Stomach (tissue), 19 donors: ENCODE measurements around the gene CCL24. TPM values are rescaled to one million over a fixed set of nuclear protein-coding genes. Genes with fewer than 3 reads are reported as not detected.
A peak's percentile ranks its signal among the peaks of the same experiment; 100 is the strongest.
"Not testable (repeated sequence)": the region's sequence is repeated elsewhere in the genome, so short reads cannot be mapped to it uniquely, and the experiment has no call there.

ENCODE experiments used
- DNase-seq, 2 donors: peaks; one replicate each; pipeline versions ENCODE4 v3.0.0 to v3.0.0-alpha.2; 2013 to 2019
- H3K27ac ChIP-seq, 5 donors: fragments of 200-600 bp in 4 of 5; sonication (generic) in 4 of 5; one replicate each; pipeline ENCODE4 v1.5.1; 2013 to 2019; ENCODE audit warnings: mild to moderate bottlenecking in 1 of 5, moderate library complexity in 1 of 5
- H3K27me3 ChIP-seq, 3 donors: fragments of 200-600 bp; sonication (generic); one replicate each; pipeline ENCODE4 v1.5.1; 2017 to 2019; ENCODE audit warnings: mixed run types in 1 of 3
- H3K36me3 ChIP-seq, 4 donors: fragments of 200-600 bp; sonication (generic); 1 replicate in 3 of 4; 2 replicates in 1 of 4; pipeline ENCODE4 v1.5.1; 2016 to 2019
- H3K4me1 ChIP-seq, 4 donors: fragments of 200-600 bp; sonication (generic); one replicate each; pipeline ENCODE4 v1.5.1; 2016 to 2019
- H3K4me3 ChIP-seq, 4 donors: fragments of 200-600 bp; sonication (generic) in 3 of 4; one replicate each; pipeline ENCODE4 v1.5.1; 2016 to 2019; ENCODE audit warnings: mild to moderate bottlenecking in 1 of 4
- H3K9me3 ChIP-seq, 4 donors: fragments of 200-600 bp; sonication (generic); one replicate each; pipeline ENCODE4 v1.5.1; 2016 to 2019
- CTCF ChIP-seq, 7 experiments: fragments of 450-650 bp in 4 of 7; fragments of 200-600 bp in 3 of 7; sonication (generic) in 3 of 7; IDR thresholded peaks; one replicate each; pipeline ENCODE4 v1.5.1; 2016 to 2019; ENCODE audit warnings: antibody characterized with exemption in 7 of 7, control low read depth in 2 of 7, mild to moderate bottlenecking in 1 of 7
- EP300 ChIP-seq: sonication (generic); formaldehyde crosslinking; IDR thresholded peaks from one replicate; pipeline ENCODE4 v1.6.1; 2017; ENCODE audit warnings: antibody characterized with exemption
- POLR2A ChIP-seq, 4 donors: fragments of 450-650 bp; IDR thresholded peaks; one replicate each; pipeline ENCODE4 v1.6.1; 2016; ENCODE audit warnings: antibody characterized with exemption in 4 of 4, control low read depth in 2 of 4, mild to moderate bottlenecking in 1 of 4, moderate library complexity in 1 of 4
- POLR2AphosphoS5 ChIP-seq, 3 donors: sonication (generic); formaldehyde crosslinking; IDR thresholded peaks; one replicate each; pipeline ENCODE4 v1.6.1; 2016; ENCODE audit warnings: antibody characterized with exemption in 3 of 3
- WGBS, 5 donors: extraction: QIAGEN DNeasy Blood & Tissue Kit in 3 of 5; methylation state at CpG; one replicate each; pipeline versions ENCODE4 v1.1.5 to v1.1.7; 2013 to 2018; 5-methylcytosine and 5-hydroxymethylcytosine counted together
- intact Hi-C: fragments of 100-400 bp; cut with DNase I; formaldehyde crosslinking; loops from one replicate; pipeline ENCODE4 v1.15.1; 2023; ENCODE audit warnings: low total_unique reads
- long read RNA-seq, 10 donors: transcript quantifications; one replicate each; lab custom pipeline, GENCODE V29; 2026
- polyA plus RNA-seq, 3 donors: library from polyadenylated mRNA; stranded (reverse); fragments of 200-250 nt; gene quantifications; one replicate each; pipeline ENCODE4 v1.2.3, GENCODE V29; 2013
- total RNA-seq, 5 donors: library from RNA; depleted of rRNA; stranded (reverse); fragments of >200 nt; gene quantifications; one replicate each; pipeline versions ENCODE4 v1.1.0 to v1.2.3, GENCODE V29; 2014 to 2016
- donor health status: healthy with polysubstance abuse.
- donor health status: Bipolar disorder and iron deficiency.
- donor health status: healthy.

CCL24 gene
- total RNA-seq: 1 to 10 TPM in 2 of 5 donors, not detected in 3; 2.9 to 9.1 TPM
- polyA plus RNA-seq: 1 to 10 TPM in 2 of 3 donors, not detected in 1; 2.1 to 4.6 TPM
- long read RNA-seq, donor 1: 0 reads
- long read RNA-seq, donor 2: 0 reads
- long read RNA-seq, donor 3: 0 reads
- long read RNA-seq, donor 4: 0 reads
- long read RNA-seq, donor 5, partial matches to known transcripts: 0 of 1 reads
- long read RNA-seq, donor 5, other reads (novel, unspliced or antisense): 0 of 1 reads
- long read RNA-seq, donor 6, partial matches to known transcripts: 0 of 2 reads
- long read RNA-seq, donor 6, other reads (novel, unspliced or antisense): 0 of 2 reads
- long read RNA-seq, donor 7, transcript CCL24-201 (3 exons, 582 nt): major isoform, 5 of 5 reads
- long read RNA-seq, donor 7, partial matches to known transcripts: 0 of 5 reads
- long read RNA-seq, donor 7, other reads (novel, unspliced or antisense): 0 of 5 reads
- long read RNA-seq, donor 8, partial matches to known transcripts: 0 of 2 reads
- long read RNA-seq, donor 8, other reads (novel, unspliced or antisense): 0 of 2 reads
- long read RNA-seq, donor 9, partial matches to known transcripts: 0 of 1 reads
- long read RNA-seq, donor 9, other reads (novel, unspliced or antisense): 0 of 1 reads
- long read RNA-seq, donor 10: 0 reads

GRCh38 chr7:75813781-75814236 is at the start of gene CCL24:
TSS of gene CCL24 (minus strand) at chr7:75813806. CDS start at chr7:75813715, 91 bp downstream.
- WGBS, 5 donors: 34 to 60% (median 40%) methylated on average over 4 to 7 of the region's 7 CpGs
- intact Hi-C loops: no loop called here
- Histone ChIP-seq H3K9me3 (no peaks in the 10 kb centered on the region), H3K4me1 (no peaks in the 10 kb centered on the region), H3K27me3 (peaks cover 0 to 8% (median 0%) of the 10 kb centered on the region in 3 donors), H3K36me3 (no peaks in the 10 kb centered on the region), H3K27ac (no peak within 1 kb of the TSS), H3K4me3 (no peak within 1 kb of the TSS)
- TF ChIP-seq POLR2A (IDR thresholded peaks at IDR 0.05) (no peak), CTCF (IDR thresholded peaks at IDR 0.05) (no peak), EP300 (no peak), POLR2AphosphoS5 (IDR thresholded peaks at IDR 0.05) (no peak)
- no peak for DNase-seq

- Histone ChIP-seq H3K9me3 (no peaks in the 10 kb centered on the region), H3K4me1 (peaks cover 0 to 6% (median 5%) of the 10 kb centered on the region in 4 donors), H3K36me3 (no peaks in the 10 kb centered on the region), H3K27ac (peak overlapping the region in 4 of 5 donors; percentile 31 to 62 (median 45)), H3K27me3 (no peaks in the 10 kb centered on the region), H3K4me3 (no peak overlapping the region)
- TF ChIP-seq POLR2AphosphoS5 (IDR thresholded peaks at IDR 0.05) (peak in 1 of 3 donors; percentile 38), CTCF (IDR thresholded peaks at IDR 0.05) (no peak)
- DNase-seq: peak in 1 of 2 donors; percentile 57
- intact Hi-C loops: no loop called here
- WGBS, 5 donors: 54 to 75% (median 69%) methylated on average over 4 of the region's 4 CpGs
These were observed 48.0 kb upstream of the CCL24 start for GRCh38 chr7:75861636-75862035.

- no peak for TF ChIP-seq POLR2A (IDR thresholded peaks at IDR 0.05)
- TF ChIP-seq CTCF (IDR thresholded peaks at IDR 0.05): no peak
- no peak for TF ChIP-seq POLR2AphosphoS5 (IDR thresholded peaks at IDR 0.05)
- Histone ChIP-seq H3K4me3 (no peak overlapping the region), H3K27me3 (no peaks in the 10 kb centered on the region), H3K27ac (no peak overlapping the region), H3K9me3 (no peaks in the 10 kb centered on the region), H3K36me3 (no peaks in the 10 kb centered on the region), H3K4me1 (no peaks in the 10 kb centered on the region)
- intact Hi-C loops: no loop called here
- no peak for DNase-seq
These were observed 44.8 kb upstream of the CCL24 start for GRCh38 chr7:75858410-75858809.

GRCh38 chr7:75856536-75856935 is 42.9 kb upstream of the CCL24 start:
- Histone ChIP-seq H3K9me3 (no peaks in the 10 kb centered on the region), H3K36me3 (no peaks in the 10 kb centered on the region), H3K4me1 (no peaks in the 10 kb centered on the region), H3K27ac (no peak overlapping the region), H3K4me3 (no peak overlapping the region), H3K27me3 (no peaks in the 10 kb centered on the region)
- 75 to 87% (median 84%) methylated on average over 6 of the region's 6 CpGs for WGBS, 5 donors
- TF ChIP-seq POLR2AphosphoS5 (IDR thresholded peaks at IDR 0.05): no peak
- TF ChIP-seq EP300: no peak
- no peak for TF ChIP-seq CTCF (IDR thresholded peaks at IDR 0.05)
- TF ChIP-seq POLR2A (IDR thresholded peaks at IDR 0.05): no peak
- no peak for DNase-seq
- intact Hi-C loops: no loop called here

- intact Hi-C loops: not testable (repeated sequence)
- WGBS, 5 donors: 80 to 93% (median 89%) methylated on average over 10 of the region's 10 CpGs
These were observed 41.3 kb upstream of the CCL24 start for GRCh38 chr7:75854813-75855345.

More at GRCh38 chr7:75854813-75855345, 41.3 kb upstream of the CCL24 start:
- not testable (repeated sequence) for DNase-seq, H3K27ac ChIP-seq, H3K4me3 ChIP-seq, H3K27me3 ChIP-seq, H3K36me3 ChIP-seq, H3K4me1 ChIP-seq, H3K9me3 ChIP-seq
